ENCODE results near the gene MACROH2A1. TPM values are rescaled to one million over a fixed set of nuclear protein-coding genes. Genes with fewer than 3 reads are reported as not detected.
A peak's percentile ranks its signal among the peaks of the same experiment; 100 is the strongest.

The MACROH2A1 gene
- total and polyA plus RNA-seq, 2 of the 4 experiments (the other 2 are of a cell fraction): 122 to 126 TPM

DNA sequence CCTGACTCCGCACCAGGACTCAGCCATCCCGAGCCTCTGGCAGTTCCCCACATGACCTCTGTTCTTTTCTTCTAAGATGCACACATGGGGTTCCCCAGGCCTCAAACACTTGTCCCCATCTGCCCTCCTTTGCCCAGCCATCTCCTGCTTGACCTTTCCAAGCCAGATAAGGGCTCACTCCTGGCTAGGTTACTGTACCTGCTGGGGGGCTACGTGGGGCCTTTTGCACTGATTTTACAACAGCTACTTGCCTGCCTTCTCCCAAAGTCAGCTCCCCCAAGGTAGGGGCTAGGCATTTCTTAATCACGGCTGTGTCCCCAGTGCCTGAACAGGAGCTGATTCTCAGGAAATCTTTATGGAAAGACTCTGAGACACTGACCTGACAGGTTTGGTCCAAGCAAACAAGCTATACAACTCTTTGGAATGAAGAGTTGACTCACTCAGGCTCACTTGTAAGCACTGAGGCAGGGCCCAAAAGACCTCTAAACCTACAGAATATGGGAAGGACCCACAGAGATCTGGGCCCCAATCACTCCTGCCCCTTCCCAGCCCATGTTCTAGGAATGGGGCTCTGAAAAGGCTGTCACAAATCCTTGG, 2.5 kb downstream of the MACROH2A1 start:
- H4K91ac ChIP-seq (ENCODE audit: insufficient read depth, low read depth, low read length): no peak overlapping the region
- ATAC-seq (ENCODE audit: low read depth): no peak
- dilution Hi-C loops (cut with HindIII; ENCODE audit: low sequenced_read_pairs, unreplicated experiment): no loop called here
- H3K9me1 ChIP-seq (ENCODE audit: insufficient read depth, low read length): peaks cover 45% of the 10 kb centered on the region
- no peak overlapping the region for H4K5ac ChIP-seq (ENCODE audit: low read depth, low read length)
- peaks cover 35% of the 10 kb centered on the region for H3K4me1 ChIP-seq (ENCODE audit: control insufficient read depth, insufficient read depth, low read length)
- ChIA-PET POLR2A (ENCODE audit: unreplicated experiment) (interaction anchor here (0.6 kb wide), 1 partner anchor 157 kb away, joined by 3 read pairs; no protein-coding TSS in a partner anchor), CTCF (interaction anchor here (0.6 kb wide), 1 partner anchor 20 kb away, joined by 3 read pairs; no protein-coding TSS in a partner anchor)
- H3K23ac ChIP-seq (ENCODE audit: low read depth, low read length): peak overlapping the region; percentile 28; the same call in 1 of the 2 replicates
- no peaks in the 10 kb centered on the region for H3K27me3 ChIP-seq (ENCODE audit: control insufficient read depth, insufficient read depth, low read length)
- no peak overlapping the region for H3K56ac ChIP-seq (ENCODE audit: extremely low read depth, insufficient read depth, low read length)
- H3K9me3 ChIP-seq (ENCODE audit: control insufficient read depth, insufficient read depth, low read length): no peaks in the 10 kb centered on the region
- H4K8ac ChIP-seq (ENCODE audit: low read depth in 2 of 2, low read length in 2 of 2): no peak overlapping the region
- in situ Hi-C loops (cut with MboI; ENCODE audit: low sequenced_read_pairs): no loop called here
- H3K14ac ChIP-seq (replicated peaks; ENCODE audit: low read depth, low read length): no peak overlapping the region
- no peak overlapping the region for H3K4me2 ChIP-seq (ENCODE audit: low read depth, low read length)
- no peak overlapping the region for H3K9ac ChIP-seq (ENCODE audit: low read depth, low read length)
- no peak overlapping the region for H3K18ac ChIP-seq (ENCODE audit: low read depth, low read length)
- intact Hi-C loops (cut with micrococcal nuclease): no loop called here
- 88% methylated on average over 3 of the region's 4 CpGs; no CpG with 5 or more reads in 1 of the 2 experiments for WGBS, 2 experiments (ENCODE audit: extremely low coverage in 2 of 2, insufficient read length in 1 of 2)
- no peak overlapping the region for H2BK5ac ChIP-seq (ENCODE audit: low read depth, low read length, poor library complexity, severe bottlenecking)
- peaks cover 28 to 74% of the 10 kb centered on the region in 2 experiments for H3K79me1 ChIP-seq (ENCODE audit: low read depth in 1 of 2, low read length in 2 of 2)
- no peak overlapping the region for H2AK9ac ChIP-seq (replicated peaks; ENCODE audit: low read depth, low read length, poor library complexity)
- BruUV-seq (replicated peaks): no TSS peak
- peaks cover 67% of the 10 kb centered on the region for H4K20me1 ChIP-seq (ENCODE audit: insufficient read depth, low read length)
- no peak overlapping the region for H2BK120ac ChIP-seq (ENCODE audit: low read depth, low read length)
- H3K4ac ChIP-seq (ENCODE audit: low read depth, low read length): no peak overlapping the region
- no peak overlapping the region for H2AFZ ChIP-seq (replicated peaks; ENCODE audit: low read length, poor library complexity)
- H2BK20ac ChIP-seq (ENCODE audit: low read depth, low read length): no peak overlapping the region
- no peak overlapping the region for H2AK5ac ChIP-seq (ENCODE audit: low read depth, low read length)
- no peak for DNase-seq
- no peaks in the 10 kb centered on the region for H3K36me3 ChIP-seq (ENCODE audit: control insufficient read depth, insufficient read depth, low read length)
- H2BK15ac ChIP-seq (ENCODE audit: low read depth, low read length): no peak overlapping the region
- H3K27ac ChIP-seq (ENCODE audit: insufficient read depth, low read length): no peak overlapping the region
- H3K4me3 ChIP-seq (ENCODE audit: insufficient read depth, low read depth, low read length): no peak overlapping the region
- TF ChIP-seq, protein P1, sequence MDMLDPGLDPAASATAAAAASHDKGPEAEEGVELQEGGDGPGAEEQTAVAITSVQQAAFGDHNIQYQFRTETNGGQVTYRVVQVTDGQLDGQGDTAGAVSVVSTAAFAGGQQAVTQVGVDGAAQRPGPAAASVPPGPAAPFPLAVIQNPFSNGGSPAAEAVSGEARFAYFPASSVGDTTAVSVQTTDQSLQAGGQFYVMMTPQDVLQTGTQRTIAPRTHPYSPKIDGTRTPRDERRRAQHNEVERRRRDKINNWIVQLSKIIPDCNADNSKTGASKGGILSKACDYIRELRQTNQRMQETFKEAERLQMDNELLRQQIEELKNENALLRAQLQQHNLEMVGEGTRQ (IDR thresholded peaks at IDR 0.05; ENCODE audit: low read depth, low read length): no peak
- no peak for TF ChIP-seq RFX5 (IDR thresholded peaks at IDR 0.05; ENCODE audit: low read depth, low read length)
- TF ChIP-seq BHLHE40 (IDR thresholded peaks at IDR 0.05; ENCODE audit: low read depth, low read length): no peak
- TF ChIP-seq RCOR1 (IDR thresholded peaks at IDR 0.05; ENCODE audit: insufficient replicate concordance, low read length): no peak
- TF ChIP-seq NFE2L2 (IDR thresholded peaks at IDR 0.05; ENCODE audit: low read depth, low read length): no peak
- TF ChIP-seq CHD1 (IDR thresholded peaks at IDR 0.05; ENCODE audit: low read depth, low read length): no peak
- no peak for TF ChIP-seq SMC3 (IDR thresholded peaks at IDR 0.05; ENCODE audit: low read depth, low read length)
- no peak for TF ChIP-seq FOS (IDR thresholded peaks at IDR 0.05; ENCODE audit: low read depth, low read length)
- TF ChIP-seq RAD21 (IDR thresholded peaks at IDR 0.05; ENCODE audit: low read length): no peak
- TF ChIP-seq, protein P2, sequence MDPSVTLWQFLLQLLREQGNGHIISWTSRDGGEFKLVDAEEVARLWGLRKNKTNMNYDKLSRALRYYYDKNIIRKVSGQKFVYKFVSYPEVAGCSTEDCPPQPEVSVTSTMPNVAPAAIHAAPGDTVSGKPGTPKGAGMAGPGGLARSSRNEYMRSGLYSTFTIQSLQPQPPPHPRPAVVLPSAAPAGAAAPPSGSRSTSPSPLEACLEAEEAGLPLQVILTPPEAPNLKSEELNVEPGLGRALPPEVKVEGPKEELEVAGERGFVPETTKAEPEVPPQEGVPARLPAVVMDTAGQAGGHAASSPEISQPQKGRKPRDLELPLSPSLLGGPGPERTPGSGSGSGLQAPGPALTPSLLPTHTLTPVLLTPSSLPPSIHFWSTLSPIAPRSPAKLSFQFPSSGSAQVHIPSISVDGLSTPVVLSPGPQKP (IDR thresholded peaks at IDR 0.05; ENCODE audit: borderline replicate concordance, low read depth, low read length): no peak
- TF ChIP-seq, protein P3, sequence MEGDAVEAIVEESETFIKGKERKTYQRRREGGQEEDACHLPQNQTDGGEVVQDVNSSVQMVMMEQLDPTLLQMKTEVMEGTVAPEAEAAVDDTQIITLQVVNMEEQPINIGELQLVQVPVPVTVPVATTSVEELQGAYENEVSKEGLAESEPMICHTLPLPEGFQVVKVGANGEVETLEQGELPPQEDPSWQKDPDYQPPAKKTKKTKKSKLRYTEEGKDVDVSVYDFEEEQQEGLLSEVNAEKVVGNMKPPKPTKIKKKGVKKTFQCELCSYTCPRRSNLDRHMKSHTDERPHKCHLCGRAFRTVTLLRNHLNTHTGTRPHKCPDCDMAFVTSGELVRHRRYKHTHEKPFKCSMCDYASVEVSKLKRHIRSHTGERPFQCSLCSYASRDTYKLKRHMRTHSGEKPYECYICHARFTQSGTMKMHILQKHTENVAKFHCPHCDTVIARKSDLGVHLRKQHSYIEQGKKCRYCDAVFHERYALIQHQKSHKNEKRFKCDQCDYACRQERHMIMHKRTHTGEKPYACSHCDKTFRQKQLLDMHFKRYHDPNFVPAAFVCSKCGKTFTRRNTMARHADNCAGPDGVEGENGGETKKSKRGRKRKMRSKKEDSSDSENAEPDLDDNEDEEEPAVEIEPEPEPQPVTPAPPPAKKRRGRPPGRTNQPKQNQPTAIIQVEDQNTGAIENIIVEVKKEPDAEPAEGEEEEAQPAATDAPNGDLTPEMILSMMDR (conservative IDR thresholded peaks at IDR 0.05; ENCODE audit: low read depth, low read length): no peak
- no peak for TF ChIP-seq MXI1 (IDR thresholded peaks at IDR 0.05; ENCODE audit: borderline replicate concordance, low read depth, low read length)
- TF ChIP-seq CEBPB (IDR thresholded peaks at IDR 0.05; ENCODE audit: low read depth, low read length): no peak
- TF ChIP-seq MAFK (IDR thresholded peaks at IDR 0.05; ENCODE audit: low read depth, low read length): no peak
- no peak for TF ChIP-seq POLR2A (IDR thresholded peaks at IDR 0.05; ENCODE audit: low read depth, low read length)

All from IMR-90 (cell line).